Measurements from ENCODE around the gene CCDC70. TPM values are rescaled to one million over a fixed set of nuclear protein-coding genes. Genes with fewer than 3 reads are reported as not detected.

Gene CCDC70
- total RNA-seq = not detected

GRCh38 chr13:51861723-51862300 lies at the start of gene CCDC70:
TSS of gene CCDC70 (plus strand) at chr13:51861969. CDS start at chr13:51865412, 3,443 bp downstream.
- Histone ChIP-seq H3K4me1 (ENCODE audit: insufficient read depth, low read length) (no peaks in the 10 kb centered on the region), H3K9me3 (ENCODE audit: low read depth, low read length) (no peaks in the 10 kb centered on the region), H3K27me3 (ENCODE audit: insufficient read depth, low read length) (no peaks in the 10 kb centered on the region), H3K4me3 (ENCODE audit: low read length) (no peak within 1 kb of the TSS)

GRCh38 chr13:51814071-51814470 lies 47.7 kb upstream of the CCDC70 start:
- no peaks in the 10 kb centered on the region for H3K9me3 ChIP-seq (ENCODE audit: low read depth, low read length)
- no peaks in the 10 kb centered on the region for H3K27me3 ChIP-seq (ENCODE audit: insufficient read depth, low read length)
- peaks cover 53% of the 10 kb centered on the region for H3K4me1 ChIP-seq (ENCODE audit: insufficient read depth, low read length)
- H3K4me3 ChIP-seq (ENCODE audit: low read length) = no peak overlapping the region

- no peaks in the 10 kb centered on the region for H3K27me3 ChIP-seq (ENCODE audit: insufficient read depth, low read length)
- H3K9me3 ChIP-seq (ENCODE audit: low read depth, low read length) = no peaks in the 10 kb centered on the region
- no peak overlapping the region for H3K4me3 ChIP-seq (ENCODE audit: low read length)
- H3K4me1 ChIP-seq (ENCODE audit: insufficient read depth, low read length) = peaks cover 62% of the 10 kb centered on the region
These were observed 46.7 kb upstream of the CCDC70 start for GRCh38 chr13:51814825-51815650.

GRCh38 chr13:51815848-51816247 lies 45.9 kb upstream of the CCDC70 start:
- Histone ChIP-seq H3K4me3 (ENCODE audit: low read length) (no peak overlapping the region), H3K27me3 (ENCODE audit: insufficient read depth, low read length) (no peaks in the 10 kb centered on the region), H3K4me1 (ENCODE audit: insufficient read depth, low read length) (peaks cover 69% of the 10 kb centered on the region), H3K9me3 (ENCODE audit: low read depth, low read length) (no peaks in the 10 kb centered on the region)

- H3K4me1 ChIP-seq (ENCODE audit: insufficient read depth, low read length) = peaks cover 71% of the 10 kb centered on the region
- H3K9me3 ChIP-seq (ENCODE audit: low read depth, low read length) = no peaks in the 10 kb centered on the region
- no peak overlapping the region for H3K4me3 ChIP-seq (ENCODE audit: low read length)
- no peaks in the 10 kb centered on the region for H3K27me3 ChIP-seq (ENCODE audit: insufficient read depth, low read length)
These were observed 45.0 kb upstream of the CCDC70 start for GRCh38 chr13:51816604-51817249.

GRCh38 chr13:51817717-51818116 lies 44.1 kb upstream of the CCDC70 start:
- Histone ChIP-seq H3K4me1 (ENCODE audit: insufficient read depth, low read length) (peaks cover 71% of the 10 kb centered on the region), H3K27me3 (ENCODE audit: insufficient read depth, low read length) (no peaks in the 10 kb centered on the region), H3K9me3 (ENCODE audit: low read depth, low read length) (no peaks in the 10 kb centered on the region), H3K4me3 (ENCODE audit: low read length) (no peak overlapping the region)

- H3K27me3 ChIP-seq (ENCODE audit: insufficient read depth, low read length) = no peaks in the 10 kb centered on the region
- no peak overlapping the region for H3K4me3 ChIP-seq (ENCODE audit: low read length)
- H3K9me3 ChIP-seq (ENCODE audit: low read depth, low read length) = no peaks in the 10 kb centered on the region
- H3K4me1 ChIP-seq (ENCODE audit: insufficient read depth, low read length) = peaks cover 75% of the 10 kb centered on the region
These were observed 43.5 kb upstream of the CCDC70 start for GRCh38 chr13:51818276-51818675.

- H3K4me3 ChIP-seq (ENCODE audit: low read length) = no peak overlapping the region
- no peaks in the 10 kb centered on the region for H3K9me3 ChIP-seq (ENCODE audit: low read depth, low read length)
- H3K27me3 ChIP-seq (ENCODE audit: insufficient read depth, low read length) = no peaks in the 10 kb centered on the region
- peaks cover 79% of the 10 kb centered on the region for H3K4me1 ChIP-seq (ENCODE audit: insufficient read depth, low read length)
These were observed 42.8 kb upstream of the CCDC70 start for GRCh38 chr13:51818781-51819511.

GRCh38 chr13:51819544-51819943 lies 42.2 kb upstream of the CCDC70 start:
- H3K4me1 ChIP-seq (ENCODE audit: insufficient read depth, low read length) = peaks cover 83% of the 10 kb centered on the region
- no peaks in the 10 kb centered on the region for H3K27me3 ChIP-seq (ENCODE audit: insufficient read depth, low read length)
- no peaks in the 10 kb centered on the region for H3K9me3 ChIP-seq (ENCODE audit: low read depth, low read length)
- no peak overlapping the region for H3K4me3 ChIP-seq (ENCODE audit: low read length)

GRCh38 chr13:51820016-51820597 lies 41.7 kb upstream of the CCDC70 start:
- H3K4me1 ChIP-seq (ENCODE audit: insufficient read depth, low read length) = peaks cover 83% of the 10 kb centered on the region
- no peaks in the 10 kb centered on the region for H3K27me3 ChIP-seq (ENCODE audit: insufficient read depth, low read length)
- H3K9me3 ChIP-seq (ENCODE audit: low read depth, low read length) = no peaks in the 10 kb centered on the region
- no peak overlapping the region for H3K4me3 ChIP-seq (ENCODE audit: low read length)

GRCh38 chr13:51821606-51822005 lies 40.2 kb upstream of the CCDC70 start:
- peak overlapping the region; percentile 32 for H3K4me3 ChIP-seq (ENCODE audit: low read length)
- H3K27me3 ChIP-seq (ENCODE audit: insufficient read depth, low read length) = no peaks in the 10 kb centered on the region
- H3K9me3 ChIP-seq (ENCODE audit: low read depth, low read length) = no peaks in the 10 kb centered on the region
- H3K4me1 ChIP-seq (ENCODE audit: insufficient read depth, low read length) = peaks cover 86% of the 10 kb centered on the region

GRCh38 chr13:51822106-51822815 lies 39.5 kb upstream of the CCDC70 start:
- Histone ChIP-seq H3K9me3 (ENCODE audit: low read depth, low read length) (no peaks in the 10 kb centered on the region), H3K4me3 (ENCODE audit: low read length) (peak overlapping the region; percentile 32)

GRCh38 chr13:51823359-51823758 lies 38.4 kb upstream of the CCDC70 start:
- peak overlapping the region; percentile 32 for H3K4me3 ChIP-seq (ENCODE audit: low read length)

More at GRCh38 chr13:51822106-51822815, 39.5 kb upstream of the CCDC70 start:
- Histone ChIP-seq H3K4me1 (ENCODE audit: insufficient read depth, low read length) (peaks cover 93% of the 10 kb centered on the region), H3K27me3 (ENCODE audit: insufficient read depth, low read length) (no peaks in the 10 kb centered on the region)

GRCh38 chr13:51823863-51824262 lies 37.9 kb upstream of the CCDC70 start:
- peak overlapping the region; percentile 35 for H3K4me3 ChIP-seq (ENCODE audit: low read length)

More at GRCh38 chr13:51823359-51823758, 38.4 kb upstream of the CCDC70 start:
- Histone ChIP-seq H3K4me1 (ENCODE audit: insufficient read depth, low read length) (peaks cover 99% of the 10 kb centered on the region), H3K9me3 (ENCODE audit: low read depth, low read length) (no peaks in the 10 kb centered on the region), H3K27me3 (ENCODE audit: insufficient read depth, low read length) (no peaks in the 10 kb centered on the region)

More at GRCh38 chr13:51823863-51824262, 37.9 kb upstream of the CCDC70 start:
- H3K27me3 ChIP-seq (ENCODE audit: insufficient read depth, low read length) = no peaks in the 10 kb centered on the region
- H3K4me1 ChIP-seq (ENCODE audit: insufficient read depth, low read length) = peaks cover 99% of the 10 kb centered on the region
- no peaks in the 10 kb centered on the region for H3K9me3 ChIP-seq (ENCODE audit: low read depth, low read length)
